ENCODE measurements around the gene FKTN. TPM values are rescaled to one million over a fixed set of nuclear protein-coding genes. Genes with fewer than 3 reads are reported as not detected.
A peak's percentile ranks its signal among the peaks of the same experiment; 100 is the strongest.
"Not testable (repeated sequence)": the region's sequence is repeated elsewhere in the genome, so short reads cannot be mapped to it uniquely, and the experiment has no call there.

FKTN gene
- total RNA-seq, 1 donor from 2014 or later, result 22.1 TPM

DNA sequence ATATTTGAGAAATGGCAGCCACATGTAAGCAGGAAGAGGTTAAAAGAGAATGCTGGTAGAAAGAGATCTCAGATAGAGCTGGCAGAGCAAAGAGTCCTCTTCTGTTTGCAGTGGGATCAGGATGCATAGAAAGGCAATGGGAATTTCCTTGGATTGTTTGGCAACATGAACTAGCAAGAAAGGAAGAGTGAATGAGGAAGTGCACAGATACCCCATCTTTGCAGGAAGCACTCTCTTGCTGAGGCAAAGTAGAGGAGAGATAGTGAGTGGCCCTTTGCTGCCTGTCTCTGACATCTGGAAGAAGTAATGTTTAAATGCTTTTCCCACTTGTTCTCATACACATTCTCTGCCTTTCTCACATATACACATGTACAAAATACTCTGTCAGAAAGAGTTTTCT, 14.5 kb downstream of the FKTN start:
- Mint-ChIP-seq H3K4me1 (ENCODE audit: unreplicated experiment) (no peaks in the 10 kb centered on the region), H3K27me3 (no peaks in the 10 kb centered on the region), H3K36me3 (peaks cover 27% of the 10 kb centered on the region), H3K4me3 (no peak overlapping the region), H3K27ac (no peak overlapping the region), H3K9me3 (peaks cover 10% of the 10 kb centered on the region)
- DNase-seq (ENCODE audit: extremely low spot score, unreplicated experiment), result no peak
- TF ChIP-seq, protein P1, sequence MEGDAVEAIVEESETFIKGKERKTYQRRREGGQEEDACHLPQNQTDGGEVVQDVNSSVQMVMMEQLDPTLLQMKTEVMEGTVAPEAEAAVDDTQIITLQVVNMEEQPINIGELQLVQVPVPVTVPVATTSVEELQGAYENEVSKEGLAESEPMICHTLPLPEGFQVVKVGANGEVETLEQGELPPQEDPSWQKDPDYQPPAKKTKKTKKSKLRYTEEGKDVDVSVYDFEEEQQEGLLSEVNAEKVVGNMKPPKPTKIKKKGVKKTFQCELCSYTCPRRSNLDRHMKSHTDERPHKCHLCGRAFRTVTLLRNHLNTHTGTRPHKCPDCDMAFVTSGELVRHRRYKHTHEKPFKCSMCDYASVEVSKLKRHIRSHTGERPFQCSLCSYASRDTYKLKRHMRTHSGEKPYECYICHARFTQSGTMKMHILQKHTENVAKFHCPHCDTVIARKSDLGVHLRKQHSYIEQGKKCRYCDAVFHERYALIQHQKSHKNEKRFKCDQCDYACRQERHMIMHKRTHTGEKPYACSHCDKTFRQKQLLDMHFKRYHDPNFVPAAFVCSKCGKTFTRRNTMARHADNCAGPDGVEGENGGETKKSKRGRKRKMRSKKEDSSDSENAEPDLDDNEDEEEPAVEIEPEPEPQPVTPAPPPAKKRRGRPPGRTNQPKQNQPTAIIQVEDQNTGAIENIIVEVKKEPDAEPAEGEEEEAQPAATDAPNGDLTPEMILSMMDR (conservative IDR thresholded peaks at IDR 0.05), result no peak

DNA sequence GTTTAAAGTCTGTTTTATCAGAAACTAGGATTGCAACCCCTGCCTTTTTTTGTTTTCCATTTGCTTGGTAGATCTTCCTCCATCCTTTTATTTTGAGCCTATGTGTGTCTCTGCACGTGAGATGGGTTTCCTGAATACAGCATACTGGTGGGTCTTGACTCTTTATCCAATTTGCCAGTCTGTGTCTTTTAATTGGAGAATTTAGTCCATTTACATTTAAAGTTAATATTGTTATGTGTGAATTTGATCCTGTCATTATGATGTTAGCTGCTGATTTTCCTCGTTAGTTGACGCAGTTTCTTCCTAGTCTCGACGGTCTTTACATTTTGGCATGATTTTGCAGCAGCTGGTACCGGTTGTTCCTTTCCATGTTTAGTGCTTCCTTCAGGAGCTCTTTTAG, 22.0 kb downstream of the FKTN start:
- not testable (repeated sequence) for H3K27ac Mint-ChIP-seq; DNase-seq (ENCODE audit: extremely low spot score, unreplicated experiment); H3K4me3 Mint-ChIP-seq; H3K9me3 Mint-ChIP-seq; H3K27me3 Mint-ChIP-seq; H3K4me1 Mint-ChIP-seq (ENCODE audit: unreplicated experiment)
- peaks cover 18% of the 10 kb centered on the region for H3K36me3 Mint-ChIP-seq

DNA sequence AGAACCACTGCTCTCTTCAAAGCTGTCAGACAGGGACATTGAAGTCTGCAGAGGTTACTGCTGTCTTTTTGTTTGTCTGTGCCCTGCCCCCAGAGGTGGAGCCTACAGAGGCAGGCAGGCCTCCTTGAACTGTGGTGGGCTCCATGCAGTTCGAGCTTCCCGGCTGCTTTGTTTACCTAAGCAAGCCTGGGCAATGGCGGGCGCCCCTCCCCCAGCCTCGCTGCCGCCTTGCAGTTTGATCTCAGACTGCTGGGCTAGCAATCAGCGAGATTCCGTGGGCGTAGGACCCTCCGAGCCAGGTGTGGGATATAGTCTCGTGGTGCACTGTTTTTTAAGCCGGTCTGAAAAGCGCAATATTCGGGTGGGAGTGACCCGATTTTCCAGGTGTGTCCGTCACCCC, 23.6 kb downstream of the FKTN start:
- not testable (repeated sequence) for H3K27ac Mint-ChIP-seq; H3K27me3 Mint-ChIP-seq; H3K9me3 Mint-ChIP-seq; DNase-seq (ENCODE audit: extremely low spot score, unreplicated experiment); H3K4me1 Mint-ChIP-seq (ENCODE audit: unreplicated experiment); H3K36me3 Mint-ChIP-seq; H3K4me3 Mint-ChIP-seq

DNA sequence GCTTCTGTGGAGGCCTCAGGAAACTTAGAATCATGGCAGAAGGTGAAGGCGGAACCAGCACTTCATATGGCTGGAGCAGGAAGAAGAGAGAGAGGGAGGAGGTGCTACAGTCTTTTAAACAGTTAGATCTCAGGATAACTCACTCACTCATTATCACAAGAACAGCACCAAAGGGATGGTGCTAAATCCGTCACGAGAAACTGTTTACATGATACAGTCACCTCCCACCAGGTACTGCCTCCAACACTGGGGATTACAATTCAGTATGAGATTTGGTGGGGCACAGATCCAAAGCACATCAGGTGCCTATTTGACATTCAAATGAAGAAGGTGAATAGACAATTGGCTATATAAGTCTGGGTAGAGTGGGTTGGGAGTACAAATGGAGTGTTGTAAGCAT, 35.2 kb downstream of the FKTN start:
- DNase-seq (ENCODE audit: extremely low spot score, unreplicated experiment), result no peak
- Mint-ChIP-seq H3K4me3 (no peak overlapping the region), H3K27me3 (no peaks in the 10 kb centered on the region), H3K36me3 (peaks cover 24% of the 10 kb centered on the region), H3K4me1 (ENCODE audit: unreplicated experiment) (no peaks in the 10 kb centered on the region), H3K27ac (no peak overlapping the region), H3K9me3 (peaks cover 8% of the 10 kb centered on the region)
- TF ChIP-seq, protein P1 (conservative IDR thresholded peaks at IDR 0.05), result no peak

DNA sequence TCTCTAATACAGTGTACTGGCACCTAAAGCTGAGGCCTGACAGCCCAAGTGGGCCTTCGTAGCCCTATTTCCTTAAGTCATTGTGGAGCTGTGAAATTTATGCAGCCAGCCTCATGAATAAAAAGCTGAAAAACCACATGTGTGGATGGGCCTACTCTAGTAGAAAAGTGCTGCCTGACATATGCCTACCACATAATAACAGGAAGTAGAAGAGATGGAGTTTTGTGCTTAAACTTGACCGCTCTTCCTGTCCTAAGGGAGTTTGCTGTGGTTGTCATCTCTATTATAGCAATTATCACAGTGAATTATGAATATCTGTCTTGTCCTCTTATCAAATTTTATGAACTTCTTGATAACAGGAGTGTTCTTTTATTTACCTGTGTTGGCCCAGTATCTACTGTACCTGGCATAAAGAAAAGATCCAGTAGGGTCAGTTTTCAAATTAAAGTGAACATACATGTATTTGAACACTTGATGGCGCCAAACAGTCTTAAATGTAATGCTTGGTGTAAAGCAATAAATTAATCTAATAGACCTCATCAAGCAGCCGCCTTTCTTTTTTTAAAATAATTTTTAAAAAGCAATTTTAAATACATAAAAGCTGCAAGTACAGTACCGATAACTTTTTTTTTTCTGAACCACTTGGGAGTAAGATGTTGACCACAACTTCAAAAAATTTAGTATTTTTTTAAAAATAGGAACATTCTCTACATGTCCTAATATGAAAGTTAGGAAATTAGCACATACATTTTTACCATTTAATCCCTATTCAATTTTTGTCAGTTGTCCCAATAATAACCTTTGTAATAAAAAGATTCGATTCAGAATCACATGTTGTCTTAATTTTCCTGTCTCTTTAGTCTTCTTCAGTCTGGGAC, 51.0 kb downstream of the FKTN start:
- Mint-ChIP-seq H3K36me3 (peaks cover 2% of the 10 kb centered on the region), H3K4me3 (no peak overlapping the region), H3K4me1 (ENCODE audit: unreplicated experiment) (no peaks in the 10 kb centered on the region), H3K27ac (no peak overlapping the region), H3K27me3 (no peaks in the 10 kb centered on the region), H3K9me3 (no peaks in the 10 kb centered on the region)
- no peak for DNase-seq (ENCODE audit: extremely low spot score, unreplicated experiment)
- TF ChIP-seq, protein P1 (conservative IDR thresholded peaks at IDR 0.05), result peak; percentile 84

DNA sequence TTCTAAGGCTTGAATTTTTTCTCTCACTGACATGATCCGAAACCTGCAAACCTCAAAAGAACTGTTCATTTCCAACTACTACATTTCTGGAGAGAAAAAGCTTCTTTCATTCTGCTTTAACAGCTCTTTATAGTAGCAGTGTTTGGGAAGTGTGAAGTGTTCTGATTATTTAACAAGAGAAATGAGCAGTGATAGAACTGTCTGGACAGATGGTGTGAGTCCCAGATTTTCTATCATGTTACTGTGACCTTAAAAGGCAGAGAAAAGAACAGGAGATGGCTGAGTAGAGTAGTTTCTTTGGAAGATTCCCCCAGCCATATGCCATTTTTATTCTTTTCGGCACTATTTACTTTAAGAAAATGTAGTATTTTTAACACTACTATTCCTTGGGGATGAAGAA, 63.1 kb downstream of the FKTN start:
- H3K27me3 Mint-ChIP-seq, result no peaks in the 10 kb centered on the region
- no peak overlapping the region for H3K27ac Mint-ChIP-seq
- no peaks in the 10 kb centered on the region for H3K9me3 Mint-ChIP-seq
- H3K4me1 Mint-ChIP-seq (ENCODE audit: unreplicated experiment), result no peaks in the 10 kb centered on the region
- no peak for DNase-seq (ENCODE audit: extremely low spot score, unreplicated experiment)
- TF ChIP-seq, protein P1 (conservative IDR thresholded peaks at IDR 0.05), result no peak
- H3K4me3 Mint-ChIP-seq, result no peak overlapping the region
- H3K36me3 Mint-ChIP-seq, result peaks cover 4% of the 10 kb centered on the region

All from type B pancreatic cell (in vitro differentiated cells).